HFF-Myc (cell line): ENCODE data around the gene RFESD.

Experiments
- DNase-seq: peaks from one replicate; pipeline ENCODE4 v3.0.0-alpha.2; 2011; ENCODE audit warnings: low read depth; ENCODE audit errors: extremely low read depth
- H3K4me3 ChIP-seq: replicated peaks from 2 replicates; pipeline ENCODE4 v1.5.1; 2011; ENCODE audit warnings: low read depth, mild to moderate bottlenecking, control low read depth, low read length
- CTCF ChIP-seq: IDR thresholded peaks from 2 replicates; pipeline ENCODE4 v1.5.1; 2012; ENCODE audit warnings: mild to moderate bottlenecking, low read depth, low read length, control low read depth; ENCODE audit errors: missing control alignments

RFESD gene

GRCh38 chr5:95649274-95649673, 2.7 kb downstream of the RFESD start:
- TF ChIP-seq CTCF = no peak
- H3K4me3 ChIP-seq = no peak overlapping the region
- DNase-seq = no peak

- no peak overlapping the region for H3K4me3 ChIP-seq
- DNase-seq = no peak
- TF ChIP-seq CTCF = no peak
Measured at GRCh38 chr5:95649842-95650620, 3.5 kb downstream of the RFESD start.

- H3K4me3 ChIP-seq = no peak overlapping the region
- DNase-seq = no peak
- TF ChIP-seq CTCF = no peak
Measured at GRCh38 chr5:95652849-95653248, 6.3 kb downstream of the RFESD start.

GRCh38 chr5:95654196-95654595, 7.6 kb downstream of the RFESD start:
- H3K4me3 ChIP-seq = no peak overlapping the region
- no peak for TF ChIP-seq CTCF
- DNase-seq = no peak

GRCh38 chr5:95655575-95655974, 9.0 kb downstream of the RFESD start:
- H3K4me3 ChIP-seq = no peak overlapping the region
- DNase-seq = no peak
- no peak for TF ChIP-seq CTCF

- no peak for TF ChIP-seq CTCF
- no peak overlapping the region for H3K4me3 ChIP-seq
- no peak for DNase-seq
Measured at GRCh38 chr5:95660060-95660459, 13.5 kb downstream of the RFESD start.

- no peak overlapping the region for H3K4me3 ChIP-seq
- no peak for TF ChIP-seq CTCF
- no peak for DNase-seq
Measured at GRCh38 chr5:95662946-95663345, 16.4 kb downstream of the RFESD start.
